DND-41 (cell line): ENCODE data around the gene CYTH3.
A peak's percentile ranks its signal among the peaks of the same experiment; 100 is the strongest.

Source experiments
- ATAC-seq: fragments of 200-7000 bp; cut with Tn5 transposase; 3 replicates; pipeline ENCODE4 v1.9.1; 2021; ENCODE audit warnings: low read depth; ENCODE audit not compliant: insufficient read depth
- DNase-seq: peaks from one replicate; pipeline ENCODE4 v3.0.0-alpha.2; 2020
- H2AFZ ChIP-seq: 2 replicates; pipeline ENCODE4 v1.6.0; 2012; ENCODE audit warnings: low read depth, low read length
- H3K27ac ChIP-seq: 2 replicates; pipeline ENCODE4 v1.5.1; 2012; ENCODE audit warnings: low read length, inconsistent platforms
- H3K27me3 ChIP-seq: fragments of 200-600 bp; sonication (generic); 2 replicates; pipeline ENCODE4 v1.6.0; 2012; ENCODE audit warnings: low read length, mild to moderate bottlenecking, inconsistent platforms; ENCODE audit not compliant: insufficient read depth, poor library complexity
- H3K36me3 ChIP-seq: 2 replicates; pipeline ENCODE4 v1.5.1; 2012; ENCODE audit warnings: low read length, inconsistent platforms; ENCODE audit not compliant: insufficient read depth
- H3K4me1 ChIP-seq: 2 replicates; pipeline ENCODE4 v1.5.1; 2012; ENCODE audit warnings: mild to moderate bottlenecking, low read length; ENCODE audit not compliant: insufficient read depth
- H3K4me2 ChIP-seq: 2 replicates; pipeline ENCODE4 v1.6.0; 2012; ENCODE audit warnings: mild to moderate bottlenecking, moderate library complexity, low read length, inconsistent platforms; ENCODE audit not compliant: insufficient read depth
- H3K4me3 ChIP-seq, 2 experiments: fragments of 200-600 bp in 1 of 2; shearing (Covaris generic) in 1 of 2; 2 replicates each; pipeline ENCODE4 v1.5.1; 2012 to 2016; ENCODE audit warnings: inconsistent platforms in 2 of 2, low read length in 2 of 2, mild to moderate bottlenecking in 2 of 2, low read depth in 1 of 2, moderate library complexity in 1 of 2
- H3K79me2 ChIP-seq: 2 replicates; pipeline ENCODE4 v1.6.0; 2012; ENCODE audit warnings: low read length, inconsistent platforms; ENCODE audit not compliant: insufficient read depth
- H3K9ac ChIP-seq: 2 replicates; pipeline ENCODE4 v1.6.0; 2012; ENCODE audit warnings: low read depth, mild to moderate bottlenecking, inconsistent platforms, low read length, moderate library complexity
- H3K9me3 ChIP-seq: 2 replicates; pipeline ENCODE4 v1.5.1; 2012; ENCODE audit warnings: low read length, moderate library complexity, mild to moderate bottlenecking, inconsistent platforms; ENCODE audit not compliant: insufficient read depth, severe bottlenecking
- H4K20me1 ChIP-seq: 2 replicates; pipeline ENCODE4 v1.6.0; 2012; ENCODE audit warnings: low read length; ENCODE audit not compliant: insufficient read depth
- CTCF ChIP-seq: IDR thresholded peaks from 2 replicates; pipeline ENCODE4 v1.5.1; 2012; ENCODE audit warnings: borderline replicate concordance, low read length, moderate library complexity, mild to moderate bottlenecking; ENCODE audit not compliant: poor library complexity, severe bottlenecking; ENCODE audit errors: extremely low read depth
- EZH2 ChIP-seq: IDR thresholded peaks from 3 replicates; pipeline ENCODE4 v1.6.1; 2012; ENCODE audit warnings: borderline replicate concordance, low read depth, mild to moderate bottlenecking, moderate library complexity, low read length, inconsistent platforms; ENCODE audit not compliant: severe bottlenecking

Gene CYTH3, protein sequence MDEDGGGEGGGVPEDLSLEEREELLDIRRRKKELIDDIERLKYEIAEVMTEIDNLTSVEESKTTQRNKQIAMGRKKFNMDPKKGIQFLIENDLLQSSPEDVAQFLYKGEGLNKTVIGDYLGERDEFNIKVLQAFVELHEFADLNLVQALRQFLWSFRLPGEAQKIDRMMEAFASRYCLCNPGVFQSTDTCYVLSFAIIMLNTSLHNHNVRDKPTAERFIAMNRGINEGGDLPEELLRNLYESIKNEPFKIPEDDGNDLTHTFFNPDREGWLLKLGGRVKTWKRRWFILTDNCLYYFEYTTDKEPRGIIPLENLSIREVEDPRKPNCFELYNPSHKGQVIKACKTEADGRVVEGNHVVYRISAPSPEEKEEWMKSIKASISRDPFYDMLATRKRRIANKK

DNA sequence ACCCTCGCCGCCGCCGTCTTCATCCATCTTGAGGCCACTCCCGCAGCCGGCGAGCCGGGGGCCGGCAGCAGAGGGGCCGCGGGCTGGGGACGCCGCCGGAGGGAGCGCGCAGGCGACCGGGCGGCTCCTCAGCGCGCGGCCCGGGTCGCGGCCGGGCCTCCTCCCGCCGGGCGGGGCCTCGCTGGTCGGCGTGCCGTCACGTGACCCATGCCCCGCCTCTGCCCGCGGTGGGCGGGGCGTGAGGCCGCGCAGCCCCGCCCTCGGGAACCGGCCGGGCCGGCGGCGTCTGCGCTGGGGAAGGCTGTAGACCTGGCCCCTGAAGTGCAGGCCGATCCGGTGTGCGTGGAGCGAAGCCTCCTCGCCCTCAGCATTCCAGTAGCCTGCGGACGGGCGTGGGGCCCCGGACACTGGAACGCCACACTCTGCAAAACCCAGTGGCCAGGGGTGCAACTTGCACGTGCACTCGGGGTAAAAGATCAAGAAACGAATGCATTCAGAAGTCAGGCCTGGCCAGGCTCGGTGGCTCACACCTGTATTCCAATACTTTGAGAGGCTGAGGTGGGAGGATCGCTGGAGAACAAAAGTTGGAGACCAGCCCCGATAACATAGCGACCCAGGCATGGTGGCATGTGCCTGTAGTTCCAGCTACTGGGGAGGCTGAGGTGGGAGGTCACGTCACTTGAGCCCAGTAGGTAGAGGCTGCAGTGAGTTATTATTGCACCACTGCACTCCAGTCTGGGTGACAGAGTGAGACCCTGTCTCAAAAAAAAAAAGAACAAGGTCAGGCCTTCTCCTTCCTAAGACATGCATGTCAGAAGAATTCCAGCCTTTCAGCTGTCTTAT, at the start of gene CYTH3:
Gene CYTH3 (minus strand): TSS at position 144 of the 843 bp plus-strand sequence. CDS start 117 bp downstream, at position 27.
- Histone ChIP-seq H3K27me3 (peaks cover 19% of the 10 kb centered on the region), H2AFZ (peak within 1 kb of the TSS; percentile 97), H3K27ac (peak within 1 kb of the TSS; percentile 20; the same call in 1 of the 2 replicates), H3K79me2 (no peaks in the 10 kb centered on the region), H3K9ac (peak within 1 kb of the TSS; percentile 63), H3K4me3 (peak within 1 kb of the TSS; percentile 53 to 78; a peak in 3 of 4 replicates), H4K20me1 (peaks cover 4% of the 10 kb centered on the region; the same call in 1 of the 2 replicates), H3K4me1 (peaks cover 21% of the 10 kb centered on the region), H3K9me3 (no peaks in the 10 kb centered on the region), H3K36me3 (no peaks in the 10 kb centered on the region), H3K4me2 (peak within 1 kb of the TSS; percentile 84)
- ATAC-seq (peak; percentile 88), DNase-seq (peak; percentile 75)
- TF ChIP-seq CTCF (no peak), EZH2 (no peak)

GRCh38 chr7:6320791-6321190, 48.4 kb upstream of the CYTH3 start:
- DNase-seq (no peak), ATAC-seq (no peak)
- H4K20me1 ChIP-seq, result no peaks in the 10 kb centered on the region
- H3K9me3 ChIP-seq, result no peaks in the 10 kb centered on the region
- no peak overlapping the region for H3K9ac ChIP-seq
- no peaks in the 10 kb centered on the region for H3K36me3 ChIP-seq
- no peak overlapping the region for H3K4me2 ChIP-seq
- no peaks in the 10 kb centered on the region for H3K4me1 ChIP-seq
- H3K79me2 ChIP-seq, result no peaks in the 10 kb centered on the region
- H3K27me3 ChIP-seq, result no peaks in the 10 kb centered on the region
- no peak overlapping the region for H3K27ac ChIP-seq
- TF ChIP-seq CTCF (no peak), EZH2 (no peak)
- no peak overlapping the region for H3K4me3 ChIP-seq
- H2AFZ ChIP-seq, result no peak overlapping the region

GRCh38 chr7:6317797-6318438, 45.5 kb upstream of the CYTH3 start:
- no peak overlapping the region for H3K4me2 ChIP-seq
- H3K4me1 ChIP-seq, result no peaks in the 10 kb centered on the region
- DNase-seq (no peak), ATAC-seq (no peak)
- no peaks in the 10 kb centered on the region for H3K36me3 ChIP-seq
- H3K9ac ChIP-seq, result no peak overlapping the region
- H3K27me3 ChIP-seq, result no peaks in the 10 kb centered on the region
- no peaks in the 10 kb centered on the region for H3K9me3 ChIP-seq
- H3K79me2 ChIP-seq, result no peaks in the 10 kb centered on the region
- H3K27ac ChIP-seq, result no peak overlapping the region
- H2AFZ ChIP-seq, result no peak overlapping the region
- no peaks in the 10 kb centered on the region for H4K20me1 ChIP-seq
- H3K4me3 ChIP-seq, result no peak overlapping the region
- TF ChIP-seq CTCF (no peak), EZH2 (no peak)
